Kidney capillary endothelial cell (primary cell): ENCODE data around the gene NFIA.

Experiments
- DNase-seq: peaks from one replicate; pipeline ENCODE4 v3.0.0-alpha.2; 2018; ENCODE audit warnings: low spot score

NFIA gene

DNA sequence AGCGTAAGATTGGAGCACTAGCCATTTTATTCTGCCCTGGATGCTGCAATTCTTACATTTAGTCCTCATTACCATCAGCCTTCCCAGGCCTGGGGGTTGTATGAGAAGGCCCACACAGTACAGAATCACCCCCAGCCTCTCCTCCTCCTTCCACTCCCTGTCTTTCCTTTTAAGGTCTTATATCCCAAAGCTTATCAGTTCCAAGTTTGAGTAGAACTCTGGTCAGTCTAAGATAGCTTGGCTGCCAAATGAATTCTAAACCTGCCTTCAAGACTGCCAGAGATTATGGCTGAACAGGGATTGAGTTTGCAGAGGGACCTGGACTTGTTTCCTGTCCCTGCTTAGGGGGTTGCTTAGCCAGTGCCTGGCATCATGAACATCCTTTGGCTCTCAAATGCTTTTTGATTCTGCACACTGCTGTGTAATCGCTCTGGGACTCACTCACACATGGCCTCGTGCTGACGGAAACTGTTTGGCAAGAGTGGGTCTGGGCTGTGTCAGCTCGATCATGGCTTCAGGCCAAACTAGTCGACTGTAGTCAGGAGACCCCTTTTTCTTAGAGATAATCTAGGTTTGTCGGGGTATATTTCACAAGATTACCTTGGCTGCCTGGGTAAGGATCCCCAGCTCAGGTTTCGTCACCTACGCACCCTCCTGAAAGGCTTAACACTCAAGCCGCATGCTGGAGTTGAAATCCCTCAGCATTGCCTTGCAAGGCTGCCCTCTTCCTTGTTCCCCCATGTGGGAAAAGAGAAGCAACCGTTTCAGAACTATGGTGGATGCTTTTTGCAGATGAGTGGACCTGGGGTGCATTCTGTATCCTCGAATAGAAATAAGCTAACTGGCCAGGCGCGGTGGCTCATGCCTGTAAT lies 252.6 kb downstream of the NFIA start:
- DNase-seq: no peak

- DNase-seq: no peak
Measured at GRCh38 chr1:61337037-61337436, 254.7 kb downstream of the NFIA start.

DNA sequence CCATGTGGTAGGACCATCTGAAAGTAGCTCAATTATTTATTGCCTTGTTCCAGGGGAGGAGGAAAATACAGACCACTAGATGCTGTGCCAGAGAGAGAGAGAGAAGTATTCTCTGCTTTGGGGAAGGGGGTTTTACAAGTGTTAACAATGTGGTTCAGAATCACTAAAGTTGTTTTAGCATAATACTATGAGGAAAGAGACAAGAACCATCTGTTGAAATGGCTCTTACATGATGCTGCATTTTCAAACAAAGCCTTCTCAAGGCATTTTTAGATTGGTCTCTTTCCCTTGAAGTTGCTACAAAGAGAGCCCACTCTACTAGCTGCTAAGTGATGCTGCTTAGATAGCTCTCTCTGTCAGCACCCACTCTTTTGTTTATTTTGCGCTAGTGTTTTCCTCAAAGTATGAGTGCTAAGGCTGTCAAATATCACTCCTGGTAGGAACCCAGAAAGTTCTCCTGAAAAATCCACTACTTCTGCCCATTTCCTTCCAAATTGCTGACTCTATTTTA lies 255.1 kb downstream of the NFIA start:
- no peak for DNase-seq

DNA sequence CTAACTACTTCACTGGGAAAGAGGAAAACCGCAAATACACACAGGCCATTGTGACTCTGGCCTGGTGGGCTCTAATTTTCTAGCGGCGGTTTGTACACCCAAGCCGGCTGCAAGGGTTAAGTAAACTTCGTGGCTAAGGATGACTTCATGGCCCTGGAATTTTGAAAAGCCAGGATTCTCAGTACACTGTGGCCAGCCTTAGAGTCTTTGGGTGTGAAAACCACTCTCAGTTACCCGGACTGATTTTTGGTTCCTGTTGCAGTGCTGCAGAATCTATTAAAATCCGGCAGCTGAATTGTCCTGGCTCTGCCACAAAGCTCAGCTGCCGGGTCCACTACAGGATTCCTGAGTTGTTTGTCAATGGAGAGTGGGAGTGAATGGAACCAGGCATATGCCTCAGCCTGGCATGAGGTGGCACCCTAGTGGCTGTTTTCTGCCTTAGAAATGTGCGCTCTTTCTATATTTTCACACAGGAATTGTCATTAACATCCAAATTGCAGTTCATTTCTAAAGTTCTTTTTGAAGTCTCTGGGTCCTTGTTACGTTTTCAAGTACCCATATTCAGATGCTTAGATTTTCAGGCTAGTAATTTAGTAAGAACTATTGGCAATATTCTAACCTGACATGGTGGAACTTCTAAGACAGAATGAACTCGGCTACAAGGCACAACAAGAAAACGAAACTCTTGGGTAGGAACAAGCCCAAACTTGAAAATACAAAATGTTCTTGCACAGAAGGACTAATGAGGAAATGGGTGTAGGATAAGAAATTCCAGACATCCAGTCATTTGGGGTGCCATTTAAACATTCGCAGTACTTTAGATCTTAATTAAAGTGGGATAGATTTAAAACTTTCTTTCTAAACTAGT lies 255.9 kb downstream of the NFIA start:
- DNase-seq: peak; percentile 65

GRCh38 chr1:61338899-61339298 lies 256.5 kb downstream of the NFIA start:
- DNase-seq: no peak

GRCh38 chr1:61341426-61341825 lies 259.1 kb downstream of the NFIA start:
- no peak for DNase-seq

DNA sequence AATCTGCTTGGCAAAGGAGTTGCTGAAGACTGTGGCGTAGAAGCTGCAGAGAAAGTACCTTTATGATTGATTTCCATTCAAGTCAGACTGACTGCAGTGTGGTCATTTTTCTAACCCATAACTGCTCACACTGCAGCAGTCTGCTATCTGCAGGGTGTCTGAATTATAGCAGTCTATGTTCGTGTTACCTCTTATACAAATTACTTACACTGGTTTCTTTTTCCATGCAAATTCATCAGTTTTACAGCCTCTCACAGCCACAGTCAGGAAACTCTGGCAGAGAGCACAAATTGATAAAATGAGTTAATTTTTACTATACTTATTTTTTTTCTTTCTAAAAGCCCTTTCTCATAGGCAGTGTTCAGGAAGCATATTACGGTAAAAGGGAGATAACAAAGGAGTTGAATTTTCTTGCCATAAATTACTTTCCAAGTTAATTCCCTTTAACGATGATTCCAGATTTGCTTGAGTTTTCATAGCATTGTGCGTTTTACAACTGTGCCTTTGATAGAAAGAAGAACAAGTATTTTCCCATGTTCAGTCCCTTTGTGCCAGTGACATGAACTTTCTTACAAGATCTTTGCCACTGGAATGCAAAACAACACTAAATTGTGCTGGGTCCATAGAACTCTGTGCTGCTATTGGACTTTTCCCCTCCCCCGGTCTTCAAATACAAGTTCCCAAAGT lies 261.5 kb downstream of the NFIA start:
- DNase-seq: no peak

GRCh38 chr1:61344696-61345095 lies 262.3 kb downstream of the NFIA start:
- DNase-seq: no peak

GRCh38 chr1:61348025-61348665 lies 265.8 kb downstream of the NFIA start:
- DNase-seq: no peak

DNA sequence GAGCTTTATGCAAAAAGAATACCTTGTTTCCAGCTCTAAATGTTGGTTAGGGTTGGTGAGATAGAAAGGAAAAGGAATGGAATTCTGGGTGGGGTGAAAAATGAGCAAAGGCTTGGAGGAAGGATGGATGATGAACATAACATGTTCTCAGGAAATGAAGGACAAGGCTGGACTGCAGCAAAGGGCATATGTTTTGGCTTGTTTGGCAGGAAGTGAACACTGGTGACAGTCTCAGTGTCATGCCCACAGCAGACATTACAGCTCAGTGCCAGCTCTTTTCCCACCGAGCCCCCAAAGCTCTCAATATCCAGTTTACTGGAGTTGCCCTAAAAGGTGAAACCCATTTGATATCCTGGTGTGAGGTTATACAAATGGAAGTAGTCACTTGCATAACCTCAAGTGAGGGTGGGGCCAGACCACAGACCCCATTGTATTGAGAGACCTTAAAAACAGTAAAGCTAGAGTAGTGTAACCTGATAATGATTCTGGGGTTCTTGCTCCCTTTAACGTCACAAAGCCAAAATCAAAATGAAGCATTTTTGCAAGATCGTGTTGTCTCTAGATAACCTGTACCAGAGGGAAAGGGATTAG lies 270.6 kb downstream of the NFIA start:
- DNase-seq: no peak

GRCh38 chr1:61353797-61354406 lies 271.5 kb downstream of the NFIA start:
- no peak for DNase-seq

DNA sequence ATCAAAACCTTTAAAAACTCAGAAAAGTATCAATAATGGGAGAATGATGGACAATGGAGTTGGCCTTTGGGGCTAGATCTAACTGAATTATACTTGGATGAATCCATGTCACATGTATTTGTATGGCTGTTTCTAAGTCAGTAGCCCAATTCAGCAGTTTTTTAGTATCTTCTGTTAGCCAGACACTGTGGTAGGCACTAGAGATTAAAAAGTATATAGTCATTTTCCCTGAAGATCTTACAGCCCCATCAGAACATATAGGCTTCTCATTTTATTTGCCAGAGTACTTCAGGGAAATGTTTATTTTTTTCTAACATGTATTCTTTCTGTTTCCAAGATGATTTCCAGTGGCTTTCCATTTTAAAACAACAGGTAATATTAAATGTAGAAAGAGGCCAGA lies 273.7 kb downstream of the NFIA start:
- no peak for DNase-seq

DNA sequence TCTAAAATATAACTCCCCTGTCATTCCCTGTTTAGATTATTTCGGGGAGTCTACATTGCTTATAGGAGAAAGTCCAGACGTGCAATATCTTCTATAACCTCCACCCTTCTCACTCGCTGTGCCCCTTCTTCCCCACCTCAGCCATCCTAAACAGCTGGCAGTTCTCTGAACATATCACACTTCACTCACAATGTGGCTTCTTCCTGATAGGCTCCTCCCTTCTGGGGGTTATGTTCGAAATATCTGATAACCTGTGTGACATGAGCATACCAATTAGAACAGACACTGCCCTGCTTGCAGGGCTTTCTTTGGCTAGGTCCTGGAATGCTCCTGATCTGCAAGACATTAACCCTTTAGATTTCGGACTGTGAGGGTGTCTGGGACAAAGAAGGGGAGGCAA lies 274.6 kb downstream of the NFIA start:
- DNase-seq: no peak

DNA sequence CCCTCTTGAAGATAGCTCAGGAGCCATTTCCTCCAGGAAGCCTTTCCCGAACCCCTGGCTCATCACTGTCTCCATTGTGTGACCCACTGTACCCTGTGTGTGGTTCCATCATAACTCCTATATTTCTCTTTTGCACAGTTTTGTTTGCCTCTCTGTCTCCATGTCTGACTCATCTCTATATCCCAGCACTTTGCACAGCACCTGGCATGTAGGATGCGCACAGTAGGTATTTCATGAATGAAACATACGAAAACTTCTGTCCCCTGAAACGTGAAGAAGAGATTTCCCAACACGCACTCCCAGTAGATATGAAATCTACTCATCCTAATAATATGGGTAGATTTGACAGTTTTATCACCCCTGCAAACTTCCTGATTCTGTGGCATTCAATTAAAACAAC lies 275.2 kb downstream of the NFIA start:
- DNase-seq: no peak

- DNase-seq: peak; percentile 68
Measured at GRCh38 chr1:61358770-61359455, 276.6 kb downstream of the NFIA start.

DNA sequence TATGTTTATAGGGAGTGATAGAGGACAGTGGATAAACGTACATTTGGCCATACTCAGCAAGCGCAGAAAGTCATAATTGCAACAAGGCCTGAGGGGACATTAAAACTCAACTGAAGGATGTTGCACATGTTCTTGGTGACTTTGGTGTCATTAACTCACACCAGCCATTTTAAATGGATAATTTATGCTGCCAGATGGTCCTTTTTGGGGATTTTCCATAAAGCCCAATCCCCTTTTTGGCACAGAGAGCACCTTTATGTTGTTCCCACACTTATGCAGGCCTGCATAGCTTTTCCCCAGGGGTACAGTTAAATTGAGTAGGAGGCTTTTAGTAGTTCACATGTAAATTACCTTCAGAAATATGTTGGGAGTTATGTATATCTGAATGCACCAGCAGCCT lies 279.6 kb downstream of the NFIA start:
- no peak for DNase-seq

DNA sequence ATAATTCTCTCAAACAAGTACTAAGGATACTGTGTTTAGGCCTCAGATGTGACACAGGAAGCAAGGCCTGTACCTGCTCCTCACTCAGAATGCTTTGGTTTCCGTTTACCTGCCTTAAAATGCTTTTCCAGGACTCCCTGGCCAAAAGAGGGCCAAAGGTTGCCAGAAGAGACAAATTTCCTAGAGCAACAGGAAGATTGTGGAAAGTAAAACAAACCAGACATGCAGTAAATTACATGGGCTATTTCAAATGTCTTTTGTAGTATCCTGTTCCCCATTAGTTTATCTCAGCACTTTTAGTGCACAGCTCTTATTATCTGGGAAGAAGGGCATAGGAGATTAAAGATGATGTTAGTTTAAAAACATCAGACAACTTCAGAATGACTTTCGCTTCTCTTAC lies 280.0 kb downstream of the NFIA start:
- no peak for DNase-seq

- no peak for DNase-seq
Measured at GRCh38 chr1:61368366-61368765, 286.0 kb downstream of the NFIA start.

DNA sequence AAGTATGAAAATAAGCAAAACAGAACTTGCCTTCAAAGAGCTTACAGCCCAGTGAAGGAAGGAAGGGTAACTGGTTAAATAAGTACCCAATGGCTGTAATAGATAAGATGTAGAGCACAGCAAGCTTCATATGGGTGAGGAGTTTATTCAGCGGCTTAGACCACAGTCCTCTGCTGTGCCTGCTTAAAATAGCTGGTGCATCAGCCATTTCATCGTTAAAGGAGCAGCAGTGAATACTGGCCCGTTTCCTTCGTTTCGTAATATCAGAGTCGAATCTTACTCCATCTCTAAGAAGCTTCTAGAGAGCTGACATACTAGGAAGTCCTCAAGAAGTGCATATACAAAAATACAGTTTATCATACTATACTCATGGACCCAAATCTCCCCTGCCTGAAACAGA lies 286.5 kb downstream of the NFIA start:
- no peak for DNase-seq

GRCh38 chr1:61370177-61370912 lies 288.0 kb downstream of the NFIA start:
- no peak for DNase-seq
